Measurements from ENCODE around the gene GZMM. TPM values are rescaled to one million over a fixed set of nuclear protein-coding genes. Genes with fewer than 3 reads are reported as not detected.

The GZMM gene
- total RNA-seq, 4 donors from 2014 or later = 2.5 TPM; not detected in 3

- 84 to 87% methylated on average over 26 to 30 of the region's 30 CpGs for WGBS, 2 donors
- no peaks in the 10 kb centered on the region for H3K9me3 ChIP-seq
- H3K27ac ChIP-seq = no peak overlapping the region
- peaks cover 0 to 15% (median 6%) of the 10 kb centered on the region in 4 donors for H3K4me1 ChIP-seq
- H3K4me3 ChIP-seq = no peak overlapping the region
- DNase-seq (ENCODE audit: low spot score in 2 of 2) = no peak
- TF ChIP-seq POLR2A (IDR thresholded peaks at IDR 0.05) (no peak), CTCF (IDR thresholded peaks at IDR 0.05) (no peak), EP300 (IDR thresholded peaks at IDR 0.05) (no peak)
- no peaks in the 10 kb centered on the region for H3K27me3 ChIP-seq
- peaks cover 5 to 76% (median 20%) of the 10 kb centered on the region in 3 donors for H3K36me3 ChIP-seq
These were observed 4.3 kb upstream of the GZMM start for GRCh38 chr19:539429-540030.

- Histone ChIP-seq H3K36me3 (peaks cover 3 to 64% (median 20%) of the 10 kb centered on the region in 3 donors), H3K4me3 (no peak overlapping the region), H3K27ac (no peak overlapping the region), H3K27me3 (no peaks in the 10 kb centered on the region), H3K4me1 (peaks cover 0 to 3% (median 0%) of the 10 kb centered on the region in 4 donors), H3K9me3 (no peaks in the 10 kb centered on the region)
- TF ChIP-seq EP300 (IDR thresholded peaks at IDR 0.05) = no peak
- no peak for TF ChIP-seq CTCF (IDR thresholded peaks at IDR 0.05)
- no peak for TF ChIP-seq POLR2A (IDR thresholded peaks at IDR 0.05)
- WGBS, 2 donors = 84 to 91% methylated on average over 51 of the region's 51 CpGs
- DNase-seq (ENCODE audit: low spot score in 2 of 2) = no peak
These were observed 2.8 kb upstream of the GZMM start for GRCh38 chr19:540867-541637.

DNA sequence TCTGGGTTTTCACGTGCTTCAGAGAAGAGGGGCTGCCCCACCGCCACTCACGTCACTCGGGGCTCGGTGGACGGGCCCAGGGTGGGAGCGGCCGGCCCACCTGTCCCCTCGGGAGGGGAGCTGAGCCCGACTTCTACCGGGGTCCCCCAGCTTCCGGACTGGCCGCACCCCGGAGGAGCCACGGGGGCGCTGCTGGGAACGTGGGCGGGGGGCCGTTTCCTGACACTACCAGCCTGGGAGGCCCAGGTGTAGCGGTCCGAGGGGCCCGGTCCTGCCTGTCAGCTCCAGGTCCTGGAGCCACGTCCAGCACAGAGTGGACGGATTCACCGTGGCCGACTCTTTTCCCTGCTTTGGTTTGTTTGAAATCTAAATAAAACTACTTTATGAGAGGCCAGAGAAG lies 2.2 kb upstream of the GZMM start:
- no peak for DNase-seq (ENCODE audit: low spot score in 2 of 2)
- Histone ChIP-seq H3K36me3 (peaks cover 3 to 57% (median 14%) of the 10 kb centered on the region in 3 donors), H3K27me3 (no peaks in the 10 kb centered on the region), H3K9me3 (no peaks in the 10 kb centered on the region), H3K27ac (no peak overlapping the region), H3K4me1 (peaks cover 0 to 3% (median 0%) of the 10 kb centered on the region in 4 donors), H3K4me3 (no peak overlapping the region)
- WGBS, 2 donors = 88 to 92% methylated on average over 23 to 26 of the region's 26 CpGs
- TF ChIP-seq EP300 (IDR thresholded peaks at IDR 0.05) = no peak
- no peak for TF ChIP-seq POLR2A (IDR thresholded peaks at IDR 0.05)
- no peak for TF ChIP-seq CTCF (IDR thresholded peaks at IDR 0.05)

DNA sequence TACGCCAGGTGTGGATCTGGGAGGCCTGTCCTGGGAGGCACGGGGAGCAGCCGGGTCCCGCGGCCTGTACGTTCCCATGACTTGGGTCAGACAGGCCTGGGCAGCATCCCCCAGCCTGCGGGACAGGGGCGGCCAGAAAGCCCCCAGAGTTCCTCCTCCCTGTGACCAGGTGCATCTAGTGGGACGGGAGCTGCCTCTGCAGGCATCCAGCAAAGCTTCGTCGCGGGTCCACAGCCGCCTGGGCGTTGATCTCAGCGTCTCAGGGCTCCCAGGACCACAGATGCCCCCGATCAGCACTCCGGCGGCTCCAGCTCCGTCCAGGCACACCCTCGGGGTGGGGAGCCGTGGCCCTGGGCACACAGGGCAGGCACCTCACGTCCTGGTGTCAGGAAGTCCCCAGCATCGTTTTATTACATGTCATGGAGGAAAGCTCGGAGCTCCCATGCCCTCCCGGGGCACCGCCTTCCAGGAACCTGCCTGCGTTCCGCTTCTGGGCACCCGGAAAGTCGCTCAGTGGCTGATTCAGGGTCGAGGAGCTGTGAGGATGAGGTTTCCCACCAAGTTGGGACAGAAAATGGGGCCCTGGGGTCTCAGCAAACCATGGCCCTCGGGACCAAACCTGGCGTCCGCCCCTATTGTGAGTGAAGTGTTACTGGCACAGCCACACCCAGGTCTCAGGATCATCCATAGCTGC lies 1.5 kb upstream of the GZMM start:
- DNase-seq (ENCODE audit: low spot score in 2 of 2) = no peak
- Histone ChIP-seq H3K4me3 (no peak overlapping the region), H3K9me3 (no peaks in the 10 kb centered on the region), H3K27ac (no peak overlapping the region), H3K4me1 (peaks cover 0 to 3% (median 0%) of the 10 kb centered on the region in 4 donors), H3K27me3 (no peaks in the 10 kb centered on the region), H3K36me3 (peaks cover 3 to 51% (median 13%) of the 10 kb centered on the region in 3 donors)
- TF ChIP-seq EP300 (IDR thresholded peaks at IDR 0.05) = no peak
- TF ChIP-seq CTCF (IDR thresholded peaks at IDR 0.05) = no peak
- no peak for TF ChIP-seq POLR2A (IDR thresholded peaks at IDR 0.05)
- WGBS, 2 donors = 74 to 85% methylated on average over 16 to 29 of the region's 34 CpGs
